K562 (cell line): ENCODE data around the gene CCNI. TPM values are rescaled to one million over a fixed set of nuclear protein-coding genes. Genes with fewer than 3 reads are reported as not detected.

Experiments
- ATAC-seq: fragments of 200-7000 bp; cut with Tn5 transposase; 3 replicates; pipeline ENCODE4 v1.9.1; 2020; ENCODE audit warnings: moderate library complexity
- BruUV-seq: library from RNA; stranded (reverse); fragments of 400-500 nt; replicated peaks from 2 replicates; lab custom pipeline; 2021; lab: Mats Ljungman, UMichigan
- CTCF ChIA-PET: fragments of 300-600 bp; formaldehyde crosslinking; extraction: SDS; loops from one replicate; lab custom pipeline; 2021; ENCODE audit warnings: low intra/inter-chr PET ratio; lab: Yijun Ruan, JAX
- POLR2A ChIA-PET: fragments of 300-600, 350-650 bp; sonication (Branson Sonifier 250); formaldehyde crosslinking; extraction: SDS; loops from one replicate; lab custom pipeline; 2021; ENCODE audit warnings: antibody characterized with exemption, inconsistent platforms; lab: Yijun Ruan, JAX
- DNase-seq, 4 experiments: peaks; one replicate each; pipeline versions ENCODE4 v3.0.0 to v3.0.0-alpha.2; 2011 to 2018; ENCODE audit warnings: low spot score in 3 of 4, mixed read lengths in 3 of 4; ENCODE audit errors: extremely low read depth in 1 of 4
- FAIRE-seq: peaks from 2 replicates; lab custom pipeline; 2011; peaks lifted over from hg19 to GRCh38; lab: Jason Lieb, UNC
- H2AFZ ChIP-seq: 2 replicates; pipeline ENCODE4 v1.6.0; 2011; ENCODE audit warnings: low read depth, low read length, control low read depth, inconsistent platforms
- H3K27ac ChIP-seq: fragments of 200-600 bp; 3 replicates; pipeline ENCODE4 v1.8.0; 2011; ENCODE audit warnings: low read depth, mild to moderate bottlenecking, control low read depth, inconsistent platforms, low read length, moderate library complexity, mixed read lengths; ENCODE audit errors: extremely low read depth
- H3K27me3 ChIP-seq, 2 experiments: fragments of 300-600 bp in 1 of 2; 2 replicates in 1 of 2; 3 replicates in 1 of 2; pipeline versions ENCODE4 v1.6.0 to v1.8.0; 2011; ENCODE audit warnings: inconsistent platforms in 2 of 2, low read length in 2 of 2, mild to moderate bottlenecking in 1 of 2, mixed read lengths in 1 of 2, moderate library complexity in 1 of 2; ENCODE audit not compliant: control insufficient read depth in 2 of 2, insufficient read depth in 2 of 2
- H3K36me3 ChIP-seq: fragments of 300-600 bp; 3 replicates; pipeline ENCODE4 v1.8.0; 2011; ENCODE audit warnings: mild to moderate bottlenecking, low read length, inconsistent platforms; ENCODE audit not compliant: control insufficient read depth, insufficient read depth
- H3K4me1 ChIP-seq, 2 experiments: fragments of 200-600 bp in 1 of 2; replicated peaks in 1 of 2; 2 replicates in 1 of 2; 3 replicates in 1 of 2; pipeline versions ENCODE4 v1.5.1 to v1.8.0; 2011; ENCODE audit warnings: inconsistent platforms in 2 of 2, low read length in 2 of 2, mild to moderate bottlenecking in 1 of 2, mixed read lengths in 1 of 2, moderate library complexity in 1 of 2; ENCODE audit not compliant: control insufficient read depth in 2 of 2, insufficient read depth in 2 of 2
- H3K4me2 ChIP-seq: 2 replicates; pipeline ENCODE4 v1.6.1; 2011; ENCODE audit warnings: low read length, control low read depth, inconsistent platforms, mixed read lengths; ENCODE audit not compliant: insufficient read depth
- H3K4me3 ChIP-seq: fragments of 200-600 bp; sonication (generic), shearing (Covaris generic); 2 replicates; pipeline ENCODE4 v1.5.1; 2016; ENCODE audit warnings: control low read depth, inconsistent platforms
- H3K79me2 ChIP-seq: fragments of 200-600 bp; 3 replicates; pipeline ENCODE4 v1.8.0; 2011; ENCODE audit warnings: low read length, inconsistent platforms; ENCODE audit not compliant: control insufficient read depth, insufficient read depth
- H3K9ac ChIP-seq, 2 experiments: 2 replicates each; pipeline versions ENCODE4 v1.6.0 to v1.6.1; 2011; ENCODE audit warnings: low read depth in 2 of 2, low read length in 2 of 2, control low read depth in 1 of 2, inconsistent platforms in 1 of 2, mild to moderate bottlenecking in 1 of 2, mixed read lengths in 1 of 2; ENCODE audit not compliant: insufficient read depth in 1 of 2
- H3K9me1 ChIP-seq: one replicate; pipeline ENCODE4 v1.6.0; 2011; ENCODE audit warnings: inconsistent platforms, mild to moderate bottlenecking, low read length, moderate library complexity; ENCODE audit not compliant: control insufficient read depth, insufficient read depth
- H3K9me3 ChIP-seq: replicated peaks from 2 replicates; pipeline ENCODE4 v1.5.1; 2011; ENCODE audit warnings: low read depth, low read length, inconsistent platforms; ENCODE audit not compliant: control insufficient read depth, insufficient read depth
- H4K20me1 ChIP-seq: replicated peaks from 2 replicates; pipeline ENCODE4 v1.6.1; 2011; ENCODE audit warnings: low read length, inconsistent platforms, mixed read lengths; ENCODE audit not compliant: control insufficient read depth, insufficient read depth
- ESRRB ChIP-seq: fragments of 250-450 bp; sonication (Bioruptor Pico); IDR thresholded peaks from 2 replicates; pipeline ENCODE4 v1.5.0; 2020; ENCODE audit warnings: mild to moderate bottlenecking, moderate library complexity, borderline replicate concordance
- FOXK2 ChIP-seq, 2 experiments: fragments of 450-650 bp; IDR thresholded peaks in 1 of 2; conservative IDR thresholded peaks in 1 of 2; 2 replicates each; pipeline ENCODE4 v1.6.1; 2016; ENCODE audit warnings: low read depth in 2 of 2, mild to moderate bottlenecking in 1 of 2
- ILF3 ChIP-seq: fragments of 450-650 bp; IDR thresholded peaks from 2 replicates; pipeline ENCODE4 v1.6.1; 2018; ENCODE audit warnings: antibody characterized with exemption, mild to moderate bottlenecking, moderate library complexity, borderline replicate concordance
- KDM5B ChIP-seq: fragments of 200-600 bp; sonication (generic); IDR thresholded peaks from 2 replicates; pipeline ENCODE4 v1.6.1; 2012; ENCODE audit warnings: low read depth, mild to moderate bottlenecking, moderate library complexity, low read length, control low read depth, inconsistent platforms; ENCODE audit not compliant: insufficient replicate concordance
- KLF6 ChIP-seq: fragments of 250-450 bp; sonication (Bioruptor Pico); IDR thresholded peaks from 2 replicates; pipeline ENCODE4 v1.4.0; 2020; ENCODE audit warnings: mild to moderate bottlenecking, moderate library complexity, borderline replicate concordance
- LCOR ChIP-seq: sonication (generic); formaldehyde crosslinking; IDR thresholded peaks from 2 replicates; pipeline ENCODE4 v1.8.0; 2022; ENCODE audit warnings: mild to moderate bottlenecking, missing genetic modification reagents
- PRDM10 ChIP-seq: fragments of 450-650 bp; IDR thresholded peaks from 2 replicates; pipeline ENCODE4 v1.6.1; 2018; ENCODE audit not compliant: partially characterized antibody
- SRSF1 ChIP-seq: fragments of 200-400 bp; formaldehyde crosslinking; IDR thresholded peaks from 2 replicates; pipeline ENCODE4 v1.6.1; 2017; ENCODE audit warnings: mild to moderate bottlenecking, low read depth, low read length, moderate library complexity
- TFAP4 ChIP-seq: sonication (generic); formaldehyde crosslinking; IDR thresholded peaks from 2 replicates; pipeline ENCODE4 v1.8.0; 2022; ENCODE audit warnings: missing genetic modification reagents, mild to moderate bottlenecking, moderate library complexity, borderline replicate concordance
- ZSCAN32 ChIP-seq: fragments of 450-650 bp; formaldehyde crosslinking; IDR thresholded peaks from 2 replicates; pipeline ENCODE4 v1.4.0; 2020; ENCODE audit warnings: mild to moderate bottlenecking, moderate library complexity
- WGBS: fragments of 100-300 bp; shearing (Covaris generic); methylation state at CpG from one replicate; pipeline ENCODE4 v1.1.6; 2016; ENCODE audit warnings: low coverage, mixed read lengths; ENCODE audit not compliant: insufficient coverage; ENCODE audit errors: missing lambda C conversion rate; 5-methylcytosine and 5-hydroxymethylcytosine counted together
- in situ Hi-C: fragments of 300-500 bp; cut with MboI; formaldehyde crosslinking; loops from 4 replicates; pipeline ENCODE4 v1.15.0; 2018; ENCODE audit warnings: inconsistent platforms, mixed read lengths
- intact Hi-C: fragments of 100-400 bp; cut with micrococcal nuclease; formaldehyde crosslinking; loops from 2 replicates; pipeline ENCODE4 v1.14.2; 2022
- polyA plus RNA-seq, 8 experiments: library from polyadenylated mRNA; depleted of rRNA in 4 of 8; stranded (reverse) in 5 of 8; unstranded in 3 of 8; fragments of >200 nt; fragmentation: Nextera tagmentation in 2 of 8; fragmentation: Illumina TruSeq in 1 of 8; extraction: Ambion mirVana in 2 of 8; extraction: Trizol in 1 of 8; gene quantifications; 2 replicates each; pipeline versions ENCODE4 v1.2.1 to v1.2.3, GENCODE V29; 2011 to 2014; ENCODE audit warnings: inconsistent platforms in 1 of 8, missing spikeins in 1 of 8
- total RNA-seq, 7 experiments: library from RNA; depleted of rRNA in 6 of 7; stranded (reverse); fragments of >200 nt in 6 of 7; fragmentation: Illumina TruSeq in 2 of 7; extraction: Trizol in 2 of 7; gene quantifications; 2 replicates each; pipeline versions ENCODE4 v1.2.1 to v1.2.3, GENCODE V29; 2011 to 2021; ENCODE audit warnings: low replicate concordance in 1 of 7
- TF ChIP-seq, protein P1 (sequence below), 2 experiments: fragments of 450-650 bp in 1 of 2; sonication (generic) in 1 of 2; formaldehyde crosslinking; conservative IDR thresholded peaks; 2 replicates each; pipeline versions ENCODE4 v1.4.0 to v1.8.1; 2020 to 2022; ENCODE audit warnings: mild to moderate bottlenecking in 1 of 2, missing genetic modification reagents in 1 of 2

The CCNI gene
- total and polyA plus RNA-seq, 9 of the 15 experiments (the other 6 are each of a cell fraction or from before 2014, with no cell fraction given) = 43.3 to 159 (median 98.5) TPM

GRCh38 chr4:77012726-77013125 is 63.1 kb downstream of the CCNI start:
- Histone ChIP-seq H3K36me3 (peaks cover 63% of the 10 kb centered on the region), H3K4me2 (no peak overlapping the region), H3K27me3 (no peaks in the 10 kb centered on the region), H3K9ac (no peak overlapping the region), H3K9me1 (no peaks in the 10 kb centered on the region), H3K79me2 (no peaks in the 10 kb centered on the region), H3K4me1 (no peaks in the 10 kb centered on the region), H3K27ac (no peak overlapping the region), H3K4me3 (no peak overlapping the region), H3K9me3 (no peaks in the 10 kb centered on the region), H2AFZ (no peak overlapping the region), H4K20me1 (no peaks in the 10 kb centered on the region)
- in situ Hi-C loops = no loop called here
- CTCF ChIA-PET = interaction anchor here (0.6 kb wide), 1 partner anchor 595 kb away, joined by 3 read pairs; no protein-coding TSS in a partner anchor
- POLR2A ChIA-PET = no interaction called here
- BruUV-seq = no TSS peak
- FAIRE-seq (no peak), ATAC-seq (no peak), DNase-seq (no peak)
- TF ChIP-seq ILF3 (no peak), KDM5B (no peak), ZSCAN32 (CRISPR knock-in tag) (no peak), SRSF1 (no peak), FOXK2 (conservative IDR thresholded peaks at IDR 0.05 in 1 of 2, IDR thresholded peaks at IDR 0.05 in 1 of 2; ENCODE audit: low read depth in 2 of 2) (no peak), KLF6 (no peak), ESRRB (CRISPR knock-in tag) (no peak), TFAP4 (no peak), LCOR (no peak), PRDM10 (no peak)
- TF ChIP-seq, protein P1, sequence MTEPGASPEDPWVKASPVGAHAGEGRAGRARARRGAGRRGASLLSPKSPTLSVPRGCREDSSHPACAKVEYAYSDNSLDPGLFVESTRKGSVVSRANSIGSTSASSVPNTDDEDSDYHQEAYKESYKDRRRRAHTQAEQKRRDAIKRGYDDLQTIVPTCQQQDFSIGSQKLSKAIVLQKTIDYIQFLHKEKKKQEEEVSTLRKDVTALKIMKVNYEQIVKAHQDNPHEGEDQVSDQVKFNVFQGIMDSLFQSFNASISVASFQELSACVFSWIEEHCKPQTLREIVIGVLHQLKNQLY (CRISPR knock-in tag; conservative IDR thresholded peaks at IDR 0.05) = no peak
- WGBS = 89% methylated on average over 5 of the region's 5 CpGs
- intact Hi-C loops = no loop called here
